OCI-LY1 (cell line): ENCODE measurements around the gene FNDC8.

ENCODE experiments used
- EZH2 ChIP-seq: fragments of 200-600 bp; sonication (generic), shearing (Covaris generic); IDR thresholded peaks from 2 replicates; pipeline ENCODE4 v1.8.0; 2017; ENCODE audit warnings: borderline replicate concordance, mixed run types, mild to moderate bottlenecking, antibody characterized with exemption, low read length, moderate library complexity, mixed read lengths
- TF ChIP-seq, protein P1 (sequence below): fragments of 200-600 bp; sonication (generic), shearing (Covaris generic); IDR thresholded peaks from 2 replicates; pipeline ENCODE4 v1.5.1; 2017; ENCODE audit warnings: mild to moderate bottlenecking, antibody characterized with exemption, low read length, moderate library complexity, mixed read lengths

DNA sequence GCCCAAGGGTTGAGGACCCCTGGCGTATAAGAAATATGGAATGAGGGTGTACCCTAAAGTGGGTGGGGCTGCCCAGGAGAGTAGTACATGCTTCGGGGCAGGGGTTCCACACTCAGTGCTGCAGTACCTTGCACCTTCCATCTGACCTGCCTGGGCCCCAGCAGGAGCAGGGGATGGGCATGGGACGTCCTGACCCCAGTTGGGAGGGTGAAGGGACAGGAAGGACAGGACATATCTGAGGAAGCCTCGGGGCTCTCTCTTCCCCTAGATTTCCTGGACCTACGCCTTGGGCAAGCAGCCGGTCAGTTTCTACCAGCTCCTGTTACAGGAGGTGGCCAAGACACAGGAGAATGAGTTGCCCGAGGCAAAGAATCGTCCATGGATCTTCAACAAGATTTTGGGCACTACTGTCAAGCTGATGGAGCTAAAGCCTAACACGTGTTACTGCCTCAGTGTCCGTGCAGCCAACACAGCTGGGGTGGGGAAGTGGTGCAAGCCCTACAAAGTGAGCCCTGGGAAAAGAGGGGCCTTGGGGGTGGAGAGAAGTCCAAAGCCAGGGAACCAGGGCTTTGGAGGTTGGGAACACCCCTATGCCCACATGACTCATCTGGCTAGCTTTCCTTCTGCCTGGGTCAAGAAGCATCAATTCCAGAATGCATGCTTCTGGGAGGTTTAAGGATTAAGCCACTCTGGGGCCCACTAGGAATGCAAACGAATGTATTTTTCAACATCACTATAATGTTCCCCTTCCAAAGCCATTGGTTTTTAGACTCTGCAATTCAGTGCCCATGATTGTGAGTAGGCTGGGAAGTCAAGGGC lies 7.9 kb downstream of the FNDC8 start:
- TF ChIP-seq, protein P1, sequence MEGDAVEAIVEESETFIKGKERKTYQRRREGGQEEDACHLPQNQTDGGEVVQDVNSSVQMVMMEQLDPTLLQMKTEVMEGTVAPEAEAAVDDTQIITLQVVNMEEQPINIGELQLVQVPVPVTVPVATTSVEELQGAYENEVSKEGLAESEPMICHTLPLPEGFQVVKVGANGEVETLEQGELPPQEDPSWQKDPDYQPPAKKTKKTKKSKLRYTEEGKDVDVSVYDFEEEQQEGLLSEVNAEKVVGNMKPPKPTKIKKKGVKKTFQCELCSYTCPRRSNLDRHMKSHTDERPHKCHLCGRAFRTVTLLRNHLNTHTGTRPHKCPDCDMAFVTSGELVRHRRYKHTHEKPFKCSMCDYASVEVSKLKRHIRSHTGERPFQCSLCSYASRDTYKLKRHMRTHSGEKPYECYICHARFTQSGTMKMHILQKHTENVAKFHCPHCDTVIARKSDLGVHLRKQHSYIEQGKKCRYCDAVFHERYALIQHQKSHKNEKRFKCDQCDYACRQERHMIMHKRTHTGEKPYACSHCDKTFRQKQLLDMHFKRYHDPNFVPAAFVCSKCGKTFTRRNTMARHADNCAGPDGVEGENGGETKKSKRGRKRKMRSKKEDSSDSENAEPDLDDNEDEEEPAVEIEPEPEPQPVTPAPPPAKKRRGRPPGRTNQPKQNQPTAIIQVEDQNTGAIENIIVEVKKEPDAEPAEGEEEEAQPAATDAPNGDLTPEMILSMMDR: no peak
- no peak for TF ChIP-seq EZH2
